HG02798 (cell line): ENCODE results near the gene B3GNT5.

Experiments
- ATAC-seq: cut with Tn5 transposase; IDR thresholded peaks from one replicate; pipeline ENCODE4 v1.9.1; 2021; ENCODE audit warnings: mild to moderate bottlenecking; ENCODE audit not compliant: unreplicated experiment, poor library complexity

Gene B3GNT5

DNA sequence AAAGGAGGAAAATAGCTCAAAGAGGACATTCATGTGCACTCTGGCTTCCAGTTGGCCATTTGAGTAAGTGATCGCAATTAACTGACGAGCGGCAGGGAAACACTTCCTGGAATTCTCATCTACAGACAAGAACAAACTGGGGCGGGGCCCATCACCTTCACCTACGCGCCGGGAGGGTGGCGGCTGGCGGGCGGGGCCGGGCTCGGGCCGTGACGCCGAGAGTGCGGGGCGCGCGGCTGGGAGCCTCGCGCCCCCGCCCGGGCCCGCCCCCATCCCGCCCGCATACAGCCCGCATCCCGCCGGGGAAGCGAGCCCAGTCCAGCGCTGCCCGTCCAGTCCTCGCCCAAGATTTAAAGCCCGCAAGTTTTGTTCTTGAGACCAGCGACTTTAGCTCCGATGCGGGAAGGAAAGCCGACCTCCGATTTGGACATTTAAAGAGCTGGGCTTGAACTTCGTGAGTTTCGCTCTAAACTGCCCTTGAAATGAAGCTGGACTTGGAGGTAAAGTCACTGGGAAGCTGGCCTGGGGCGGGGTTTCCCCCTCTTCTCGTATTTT lies at the start of gene B3GNT5:
TSS of gene B3GNT5 (plus strand) at position 281 of the 555 bp plus-strand sequence. CDS start 16,546 bp downstream, outside the sequence.
- no peak for ATAC-seq

- ATAC-seq = no peak
Observed at GRCh38 chr3:183203670-183204069, 49.4 kb upstream of the B3GNT5 start.

DNA sequence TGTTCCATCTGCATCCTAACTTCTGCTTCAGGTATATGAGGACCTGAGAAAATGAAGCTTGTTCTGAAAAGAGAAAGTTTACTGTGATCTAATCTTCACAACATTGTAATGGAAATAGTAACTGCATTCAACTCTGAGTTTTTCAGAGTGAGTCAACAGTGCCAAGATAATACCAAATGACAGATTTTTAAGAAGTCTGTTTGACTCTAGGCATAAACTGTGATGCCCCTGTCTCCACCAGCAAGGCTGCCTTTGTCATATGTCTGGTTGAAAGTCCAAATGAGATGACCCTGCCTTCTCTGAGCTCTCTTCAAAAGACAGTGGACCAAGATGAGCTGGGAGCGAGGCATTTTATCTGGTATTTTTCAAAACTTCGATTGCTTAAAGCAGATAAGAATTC lies 44.8 kb upstream of the B3GNT5 start:
- no peak for ATAC-seq

DNA sequence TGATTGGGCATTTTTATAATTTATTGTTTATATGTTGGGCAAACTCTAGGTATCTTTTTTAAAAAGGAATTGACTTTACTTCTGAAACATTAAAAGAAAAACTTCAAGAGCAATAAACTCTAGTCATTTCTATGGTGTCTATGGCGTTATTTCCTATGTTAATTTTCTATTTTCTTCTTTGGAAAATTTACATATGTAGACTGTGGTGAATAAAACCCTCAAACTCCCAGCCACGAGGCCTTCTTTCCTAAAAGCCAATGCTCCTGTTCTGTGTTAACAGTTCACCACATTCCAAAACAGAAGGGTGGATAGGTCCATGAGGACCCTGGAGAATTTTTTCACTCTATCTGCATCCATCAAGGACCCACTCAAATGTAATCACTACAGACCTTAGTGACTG lies 44.3 kb upstream of the B3GNT5 start:
- ATAC-seq = no peak

- no peak for ATAC-seq
Observed at GRCh38 chr3:183210341-183210740, 42.7 kb upstream of the B3GNT5 start.

DNA sequence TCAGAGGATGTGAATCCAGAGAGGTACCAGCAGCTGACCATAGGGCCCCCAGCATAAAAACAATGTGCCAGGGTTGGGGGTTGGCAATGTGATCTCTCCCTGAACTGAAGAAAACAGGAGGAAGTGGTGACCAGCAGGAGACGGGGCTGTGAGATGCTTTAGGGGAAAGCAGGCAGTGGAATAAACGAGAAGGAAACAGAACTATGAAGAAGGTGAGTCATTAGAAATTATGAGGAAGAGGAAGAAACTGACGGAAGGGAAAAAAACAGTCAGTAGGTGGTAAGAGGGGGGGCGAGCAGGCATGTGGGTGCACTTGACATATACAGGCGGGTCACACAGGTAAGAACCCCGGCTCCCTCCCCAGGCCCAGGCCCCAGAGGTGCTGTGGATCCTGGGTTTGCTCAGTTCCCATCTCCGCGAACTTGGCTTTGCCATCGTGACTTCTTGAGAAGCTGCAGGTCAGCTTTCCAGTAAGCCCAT lies 42.2 kb upstream of the B3GNT5 start:
- ATAC-seq = no peak

DNA sequence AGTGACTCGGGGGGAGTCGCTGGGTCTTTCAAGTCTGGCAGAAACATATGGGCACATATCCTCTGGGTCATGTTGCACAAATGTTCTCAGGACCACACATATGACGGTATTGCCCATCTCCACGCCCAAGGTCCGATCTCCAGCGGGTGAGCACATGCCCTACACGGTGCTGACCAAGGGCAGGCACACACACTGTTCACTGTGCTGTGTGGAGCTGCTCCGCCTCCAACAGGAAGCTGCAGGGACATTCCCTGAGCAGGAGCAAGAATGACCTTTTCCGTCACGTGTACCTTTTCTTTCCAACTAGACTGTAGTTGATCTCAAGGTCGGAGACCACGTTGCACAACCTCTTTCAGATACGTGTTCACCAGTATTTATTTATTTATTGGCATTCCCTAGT lies 41.7 kb upstream of the B3GNT5 start:
- no peak for ATAC-seq

DNA sequence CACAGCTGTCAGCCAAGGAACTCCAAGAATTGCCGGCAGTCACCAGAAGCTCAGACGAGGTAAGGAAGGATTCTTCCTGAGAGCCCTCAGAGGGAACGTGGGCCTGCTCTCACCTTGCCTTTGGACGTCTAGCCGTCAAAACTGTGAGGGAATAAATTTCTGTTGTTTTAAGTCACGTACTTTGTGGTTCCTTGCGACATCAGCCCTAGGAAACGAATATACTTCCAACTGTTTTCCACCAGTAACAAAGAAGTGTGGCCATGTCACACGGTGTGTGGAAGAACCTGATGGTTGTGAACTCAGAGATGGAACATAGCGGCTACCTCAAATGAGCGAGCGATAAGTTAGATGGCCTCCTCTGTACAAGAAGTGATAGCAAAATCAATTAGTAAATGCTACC lies 41.0 kb upstream of the B3GNT5 start:
- no peak for ATAC-seq

- no peak for ATAC-seq
Observed at GRCh38 chr3:183212565-183212964, 40.5 kb upstream of the B3GNT5 start.

- no peak for ATAC-seq
Observed at GRCh38 chr3:183213415-183214276, 39.4 kb upstream of the B3GNT5 start.

- ATAC-seq = no peak
Observed at GRCh38 chr3:183214277-183214612, 38.8 kb upstream of the B3GNT5 start.

- no peak for ATAC-seq
Observed at GRCh38 chr3:183215591-183216202, 37.4 kb upstream of the B3GNT5 start.

DNA sequence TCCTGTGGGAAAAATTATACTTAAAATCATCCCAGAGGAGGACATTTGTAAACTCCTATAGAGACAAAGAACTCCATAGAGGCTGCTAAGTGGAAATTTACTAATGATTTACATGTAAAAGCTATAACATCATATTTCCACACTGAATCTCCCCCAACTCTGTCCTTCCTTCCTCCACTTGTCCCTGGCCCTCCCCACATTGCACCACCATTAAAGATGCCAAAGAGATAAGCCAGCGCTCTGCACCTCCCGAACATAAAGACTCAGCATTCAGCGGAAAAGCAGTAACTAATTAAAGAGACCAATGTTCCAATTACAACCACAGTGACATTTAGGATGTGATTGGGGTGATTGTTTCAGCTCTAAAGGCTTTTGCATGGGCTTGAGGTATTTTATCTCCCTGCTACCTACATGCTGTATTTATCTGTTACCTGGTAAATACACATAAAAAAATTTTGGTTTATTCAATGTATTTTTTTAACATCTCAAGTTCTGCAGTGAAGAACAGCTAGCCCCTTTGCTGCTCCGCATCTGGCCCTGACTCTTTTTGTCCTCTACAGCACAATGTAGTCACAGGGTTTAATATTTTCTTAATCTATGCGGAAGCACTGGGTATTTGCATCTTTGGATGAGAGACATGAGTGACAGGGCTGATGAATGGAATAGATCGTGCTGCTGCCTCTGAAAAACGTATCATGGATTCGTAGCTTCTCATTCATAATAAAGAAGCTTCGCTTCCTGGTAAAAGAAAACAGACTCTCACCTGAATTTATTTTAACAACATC lies 35.3 kb upstream of the B3GNT5 start:
- ATAC-seq = no peak

- ATAC-seq = no peak
Observed at GRCh38 chr3:183218826-183219225, 34.2 kb upstream of the B3GNT5 start.

DNA sequence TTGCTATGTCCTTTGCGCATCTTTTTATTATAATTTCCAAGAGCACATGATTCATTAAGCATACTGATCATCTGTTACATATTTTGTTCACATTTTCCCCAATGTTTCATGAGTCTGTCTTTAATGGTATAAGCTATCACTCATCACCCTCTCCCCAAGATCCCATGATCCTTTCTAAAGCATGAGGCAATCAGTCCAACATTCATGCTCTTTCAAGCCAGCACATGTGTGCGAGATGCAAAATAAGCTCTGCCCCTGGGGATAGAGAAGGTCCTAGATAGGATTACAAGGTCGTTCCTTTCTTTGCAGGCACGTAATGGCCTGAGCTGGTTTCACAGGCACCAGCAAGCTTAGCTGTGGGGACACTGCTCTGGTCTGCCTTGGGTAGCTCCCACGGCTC lies 32.2 kb upstream of the B3GNT5 start:
- no peak for ATAC-seq

DNA sequence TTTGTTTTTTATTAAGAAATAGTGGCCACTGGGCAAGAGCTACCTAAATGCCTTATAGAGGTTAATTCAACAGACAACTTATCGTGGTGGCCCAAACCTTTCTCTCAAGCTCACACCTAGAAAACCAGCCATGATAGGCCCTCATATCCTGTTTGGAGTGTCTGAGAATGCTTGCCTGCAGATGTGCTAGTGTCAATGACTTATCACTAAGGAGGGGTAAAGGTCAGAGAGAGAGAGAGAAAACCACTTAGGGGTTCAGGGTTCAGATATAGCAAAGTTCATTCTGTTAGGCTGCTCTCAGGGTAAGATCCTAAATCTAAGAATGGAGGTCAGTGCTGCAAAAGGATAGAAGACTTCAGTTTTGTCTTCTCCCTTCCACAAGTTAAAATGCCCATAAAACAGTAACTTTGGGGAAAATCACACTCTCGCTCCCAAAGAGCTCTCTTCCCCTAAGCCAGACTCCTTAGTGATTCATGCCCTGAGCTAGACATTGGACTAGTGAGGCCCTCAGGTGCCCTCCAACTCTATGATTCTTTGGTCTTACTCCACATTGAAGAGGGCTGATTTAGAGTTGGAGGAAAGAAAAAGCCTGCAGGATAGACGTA lies 30.3 kb upstream of the B3GNT5 start:
- no peak for ATAC-seq

DNA sequence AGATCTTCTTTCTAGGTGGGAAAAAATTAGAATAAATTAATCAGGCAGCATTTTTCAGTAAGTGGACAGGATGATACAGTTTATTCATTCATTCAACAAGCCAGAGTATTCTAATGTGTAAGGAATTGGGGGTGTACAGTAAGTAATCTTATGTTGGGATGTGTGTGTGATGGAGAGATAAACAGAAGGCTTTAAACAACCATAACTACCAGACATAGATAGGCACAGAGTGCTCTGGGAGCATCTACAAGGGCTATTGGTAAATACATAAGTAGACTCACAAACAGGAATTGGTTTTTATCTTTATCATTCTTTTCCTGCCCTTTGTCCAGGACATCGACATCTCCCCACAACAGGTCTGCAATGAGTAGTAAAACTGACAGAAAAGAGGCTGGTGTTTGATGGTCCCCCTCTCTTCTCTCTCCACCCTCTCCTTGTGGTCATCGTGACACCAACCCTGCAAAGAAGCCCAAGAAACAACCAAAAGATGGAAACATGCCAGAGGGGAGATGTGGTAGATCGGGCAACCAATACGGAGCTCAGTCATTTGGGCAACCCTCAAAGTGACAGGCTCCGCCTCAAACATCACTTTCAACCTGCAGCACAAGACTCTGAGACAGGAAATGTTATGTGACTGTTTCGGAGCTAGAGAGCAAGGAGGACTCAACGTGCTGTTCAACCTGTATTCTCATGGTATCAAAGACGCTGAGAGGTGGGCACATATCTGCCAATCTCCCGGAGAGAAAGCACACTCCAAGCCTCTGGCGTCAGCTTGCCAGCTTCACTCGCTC lies 28.7 kb upstream of the B3GNT5 start:
- ATAC-seq = no peak

DNA sequence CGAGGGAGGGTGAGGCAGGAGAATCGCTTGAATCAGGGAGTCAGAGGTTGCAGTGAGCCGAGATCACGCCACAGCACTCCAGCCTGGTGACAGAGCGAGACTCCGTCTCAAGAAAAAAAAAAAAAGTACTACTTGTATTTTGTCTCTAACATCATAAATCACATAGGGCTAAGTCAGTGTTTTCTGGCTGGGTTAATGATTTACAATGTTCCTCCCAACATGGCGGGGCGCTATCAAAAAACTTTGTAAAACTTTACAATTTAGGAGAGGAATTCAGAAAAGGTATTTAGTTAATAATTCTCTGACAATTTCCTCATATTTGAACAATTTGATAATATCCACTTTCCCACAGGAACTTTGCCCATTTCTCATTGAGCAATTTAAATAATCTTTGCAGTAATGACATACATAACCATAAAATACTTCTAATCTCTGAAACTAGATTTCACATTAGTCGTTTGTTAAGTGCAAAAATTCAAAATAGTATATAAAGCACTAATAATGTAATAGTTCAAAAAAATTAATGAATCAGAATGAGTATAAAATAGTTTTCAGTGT lies 26.6 kb upstream of the B3GNT5 start:
- ATAC-seq = no peak

DNA sequence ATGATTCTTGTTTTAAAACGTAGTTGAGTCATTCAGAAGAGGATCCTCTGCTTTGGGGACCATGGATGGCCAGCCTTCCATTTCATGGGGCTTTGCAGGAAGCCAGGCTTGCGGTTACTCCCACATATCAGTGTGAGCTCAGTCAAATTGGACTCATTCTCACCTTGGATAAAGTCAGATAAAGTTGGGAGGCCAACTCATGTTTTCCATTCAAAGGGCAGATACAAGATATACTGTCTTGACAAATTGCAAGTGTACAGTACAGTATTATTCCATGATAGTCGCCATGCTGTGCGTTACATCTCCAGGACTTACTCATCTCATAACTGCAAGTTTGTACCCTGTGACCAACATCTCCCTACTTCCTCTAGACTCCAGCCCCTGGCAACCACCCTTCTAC lies 25.5 kb upstream of the B3GNT5 start:
- ATAC-seq = no peak
